Measurements from ENCODE around the gene CTNNA1.

Gene CTNNA1

DNA sequence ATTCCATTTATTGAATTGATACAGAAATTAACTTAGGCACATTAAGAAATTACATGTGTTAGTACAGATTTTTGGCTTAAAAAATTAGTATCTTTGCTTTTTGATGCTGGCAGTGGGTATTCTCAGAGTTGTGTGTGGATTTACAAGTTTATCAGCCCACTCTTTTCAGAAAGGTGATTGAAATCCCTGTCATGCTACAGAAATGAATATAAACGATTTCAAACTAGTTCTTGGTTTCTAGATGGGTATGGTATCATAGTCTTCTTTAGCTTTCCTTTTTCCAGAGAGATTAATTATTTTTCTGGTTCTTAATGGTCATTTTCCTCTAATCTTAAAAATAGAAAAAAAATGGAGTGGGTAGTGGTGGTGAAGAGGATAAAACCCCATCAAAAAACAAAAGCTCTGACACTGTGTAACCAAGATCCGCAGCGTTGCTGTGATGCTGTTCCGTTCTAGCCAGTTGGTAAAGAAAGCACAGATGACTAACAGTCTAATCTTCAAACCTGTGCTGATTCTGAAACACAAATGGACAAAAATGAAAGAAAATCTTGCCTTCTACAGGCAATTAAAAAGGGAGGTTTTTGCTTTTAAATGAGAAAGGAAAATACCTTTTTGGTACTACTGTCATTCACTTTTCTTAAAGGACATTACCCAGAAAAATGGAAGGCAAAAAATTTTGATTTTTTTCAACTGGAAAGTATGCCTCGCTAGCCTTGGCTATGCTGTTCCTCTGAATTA lies 116.7 kb downstream of the CTNNA1 start:
- H3K27me3 ChIP-seq = peaks cover 16% of the 10 kb centered on the region
- H3K27ac ChIP-seq = no peak overlapping the region
- no peak overlapping the region for H3K4me3 ChIP-seq (ENCODE audit: low read depth in 1 of 2, low read length in 1 of 2)
- no peaks in the 10 kb centered on the region for H3K9me3 ChIP-seq
- no peaks in the 10 kb centered on the region for H3K36me3 ChIP-seq
- H3K4me1 ChIP-seq (ENCODE audit: control insufficient read depth in 1 of 2, insufficient read depth in 1 of 2, low read depth in 1 of 2, low read length in 1 of 2) = peaks cover 0 to 3% of the 10 kb centered on the region in 2 experiments
- no peak for TF ChIP-seq CTCF (IDR thresholded peaks at IDR 0.05)

- Histone ChIP-seq H3K27ac (no peak overlapping the region), H3K4me1 (ENCODE audit: control insufficient read depth in 1 of 2, insufficient read depth in 1 of 2, low read depth in 1 of 2, low read length in 1 of 2) (no peaks in the 10 kb centered on the region), H3K27me3 (peaks cover 16% of the 10 kb centered on the region), H3K4me3 (ENCODE audit: low read depth in 1 of 2, low read length in 1 of 2) (no peak overlapping the region), H3K9me3 (no peaks in the 10 kb centered on the region), H3K36me3 (no peaks in the 10 kb centered on the region)
- no peak for TF ChIP-seq CTCF (IDR thresholded peaks at IDR 0.05)
Measured at GRCh38 chr5:138870611-138871010, 117.4 kb downstream of the CTNNA1 start.

GRCh38 chr5:138872841-138873465 lies 119.7 kb downstream of the CTNNA1 start:
- no peaks in the 10 kb centered on the region for H3K36me3 ChIP-seq
- no peak overlapping the region for H3K4me3 ChIP-seq (ENCODE audit: low read depth in 1 of 2, low read length in 1 of 2)

GRCh38 chr5:138873466-138874221 lies 120.4 kb downstream of the CTNNA1 start:
- Histone ChIP-seq H3K4me3 (ENCODE audit: low read depth in 1 of 2, low read length in 1 of 2) (no peak overlapping the region), H3K27ac (no peak overlapping the region), H3K27me3 (peaks cover 16% of the 10 kb centered on the region), H3K4me1 (ENCODE audit: control insufficient read depth in 1 of 2, insufficient read depth in 1 of 2, low read depth in 1 of 2, low read length in 1 of 2) (no peaks in the 10 kb centered on the region), H3K9me3 (no peaks in the 10 kb centered on the region), H3K36me3 (no peaks in the 10 kb centered on the region)
- no peak for TF ChIP-seq CTCF (IDR thresholded peaks at IDR 0.05)

More at GRCh38 chr5:138872841-138873465, 119.7 kb downstream of the CTNNA1 start:
- Histone ChIP-seq H3K9me3 (no peaks in the 10 kb centered on the region), H3K4me1 (ENCODE audit: control insufficient read depth in 1 of 2, insufficient read depth in 1 of 2, low read depth in 1 of 2, low read length in 1 of 2) (no peaks in the 10 kb centered on the region), H3K27ac (no peak overlapping the region), H3K27me3 (peaks cover 16% of the 10 kb centered on the region)
- TF ChIP-seq CTCF (IDR thresholded peaks at IDR 0.05) = no peak

GRCh38 chr5:138874241-138874640 lies 121.0 kb downstream of the CTNNA1 start:
- H3K36me3 ChIP-seq = no peaks in the 10 kb centered on the region
- no peak for TF ChIP-seq CTCF (IDR thresholded peaks at IDR 0.05)
- no peak overlapping the region for H3K4me3 ChIP-seq (ENCODE audit: low read depth in 1 of 2, low read length in 1 of 2)
- H3K9me3 ChIP-seq = no peaks in the 10 kb centered on the region
- peaks cover 16% of the 10 kb centered on the region for H3K27me3 ChIP-seq
- no peak overlapping the region for H3K27ac ChIP-seq
- no peaks in the 10 kb centered on the region for H3K4me1 ChIP-seq (ENCODE audit: control insufficient read depth in 1 of 2, insufficient read depth in 1 of 2, low read depth in 1 of 2, low read length in 1 of 2)
